ENCODE data around the gene MUC6. TPM values are rescaled to one million over a fixed set of nuclear protein-coding genes. Genes with fewer than 3 reads are reported as not detected.

Gene MUC6
- polyA plus RNA-seq, 1 of the 3 experiments (the other 2 are of a cell fraction): not detected

GRCh38 chr11:1085440-1086170 is 49.1 kb upstream of the MUC6 start:
- Histone ChIP-seq H3K4me1 (ENCODE audit: control insufficient read depth in 1 of 2, insufficient read depth in 2 of 2, low read depth in 1 of 2, low read length in 1 of 2) (no peaks in the 10 kb centered on the region), H3F3A (replicated peaks; ENCODE audit: insufficient read depth) (no peaks in the 10 kb centered on the region), H2AFZ (ENCODE audit: low read depth) (no peak overlapping the region), H3K9me2 (no peaks in the 10 kb centered on the region), H3K79me2 (ENCODE audit: insufficient read depth) (no peaks in the 10 kb centered on the region), H3K36me3 (replicated peaks in 1 of 2; ENCODE audit: control insufficient read depth in 1 of 2, insufficient read depth in 2 of 2, low read length in 1 of 2) (no peaks in the 10 kb centered on the region), H3K27me3 (ENCODE audit: insufficient read depth) (no peaks in the 10 kb centered on the region; the same call in 1 of the 2 replicates), H3K27ac (ENCODE audit: low read depth in 2 of 2, low read length in 1 of 2) (no peak overlapping the region), H3K9ac (no peak overlapping the region), H3K9me3 (no peaks in the 10 kb centered on the region), H4K20me1 (ENCODE audit: insufficient read depth) (no peaks in the 10 kb centered on the region), H3K4me2 (no peak overlapping the region), H3K4me3 (ENCODE audit: low read depth in 2 of 2, low read length in 1 of 2) (no peak overlapping the region)
- ChIA-PET CTCF (no interaction called here), POLR2A (no interaction called here)
- no peak for DNase-seq
- no peak for TF ChIP-seq ELF1 (IDR thresholded peaks at IDR 0.05)
- no peak for TF ChIP-seq RXRA (IDR thresholded peaks at IDR 0.05; ENCODE audit: borderline replicate concordance, low read depth)
- no peak for TF ChIP-seq SMC3 (IDR thresholded peaks at IDR 0.05; ENCODE audit: low read depth, low read length)
- 43% methylated on average over 8 of the region's 26 CpGs for WGBS (ENCODE audit: low lambda C conversion rate)

GRCh38 chr11:1084561-1085439 is 48.3 kb upstream of the MUC6 start:
- no peaks in the 10 kb centered on the region for H3K79me2 ChIP-seq (ENCODE audit: insufficient read depth)
- H3K9ac ChIP-seq: no peak overlapping the region
- no peaks in the 10 kb centered on the region for H3K36me3 ChIP-seq (replicated peaks in 1 of 2; ENCODE audit: control insufficient read depth in 1 of 2, insufficient read depth in 2 of 2, low read length in 1 of 2)
- POLR2A ChIA-PET: no interaction called here
- H3K9me2 ChIP-seq: no peaks in the 10 kb centered on the region
- H4K20me1 ChIP-seq (ENCODE audit: insufficient read depth): no peaks in the 10 kb centered on the region
- no peaks in the 10 kb centered on the region; the same call in 1 of the 2 replicates for H3K27me3 ChIP-seq (ENCODE audit: insufficient read depth)
- H3K4me2 ChIP-seq: no peak overlapping the region
- WGBS (ENCODE audit: low lambda C conversion rate): 60% methylated on average over 30 of the region's 49 CpGs
- CTCF ChIA-PET: no interaction called here
- H2AFZ ChIP-seq (ENCODE audit: low read depth): no peak overlapping the region
- no peak overlapping the region for H3K27ac ChIP-seq (ENCODE audit: low read depth in 2 of 2, low read length in 1 of 2)
- no peaks in the 10 kb centered on the region for H3K9me3 ChIP-seq
- no peak overlapping the region for H3K4me3 ChIP-seq (ENCODE audit: low read depth in 2 of 2, low read length in 1 of 2)
- no peak for DNase-seq
- no peak for TF ChIP-seq EZH2phosphoT487 (IDR thresholded peaks at IDR 0.05; ENCODE audit: borderline replicate concordance, low read depth)
- TF ChIP-seq GATA2 (CRISPR knock-in tag; IDR thresholded peaks at IDR 0.05): no peak
- TF ChIP-seq GABPA (IDR thresholded peaks at IDR 0.05; ENCODE audit: low read depth): no peak
- no peak for TF ChIP-seq TEAD4 (IDR thresholded peaks at IDR 0.05; ENCODE audit: borderline replicate concordance, insufficient read depth)
- no peak for TF ChIP-seq FOXM1 (IDR thresholded peaks at IDR 0.05; ENCODE audit: low read depth)
- no peak for TF ChIP-seq SMC3 (IDR thresholded peaks at IDR 0.05; ENCODE audit: low read depth, low read length)
- no peak for TF ChIP-seq RFX5 (IDR thresholded peaks at IDR 0.05; ENCODE audit: low read length)
- TF ChIP-seq MAX (IDR thresholded peaks at IDR 0.05; ENCODE audit: low read depth): no peak
- TF ChIP-seq ZBTB33 (IDR thresholded peaks at IDR 0.05; ENCODE audit: borderline replicate concordance, low read depth): no peak
- TF ChIP-seq RXRA (IDR thresholded peaks at IDR 0.05; ENCODE audit: borderline replicate concordance, low read depth): no peak
- TF ChIP-seq PBX3 (IDR thresholded peaks at IDR 0.05): no peak
- TF ChIP-seq CTCF (IDR thresholded peaks at IDR 0.05): no peak
- no peaks in the 10 kb centered on the region for H3F3A ChIP-seq (replicated peaks; ENCODE audit: insufficient read depth)
- H3K4me1 ChIP-seq (ENCODE audit: control insufficient read depth in 1 of 2, insufficient read depth in 2 of 2, low read depth in 1 of 2, low read length in 1 of 2): no peaks in the 10 kb centered on the region

Measured in SK-N-SH (cell line).